Frontal cortex (tissue), 4 donors: ENCODE results near the gene RPTOR. TPM values are rescaled to one million over a fixed set of nuclear protein-coding genes. Genes with fewer than 3 reads are reported as not detected.

Experiments used
- DNase-seq, 2 donors: peaks; one replicate each; pipeline ENCODE4 v3.0.0; 2012; ENCODE audit warnings: low spot score in 2 of 2
- FAIRE-seq: peaks from 2 replicates; lab custom pipeline; 2012; peaks lifted over from hg19 to GRCh38; lab: Jason Lieb, UNC
- total RNA-seq: library from RNA; depleted of rRNA; stranded (reverse); fragments of >200 nt; gene quantifications from one replicate; pipeline ENCODE4 v1.2.3, GENCODE V29; 2014
- donor health status: control.
- donor health status: control.
- donor health status: control.

The RPTOR gene
- total RNA-seq, 1 donor from 2014 or later: 12.2 TPM

GRCh38 chr17:80632046-80632581, 87.5 kb downstream of the RPTOR start:
- DNase-seq: no peak
- FAIRE-seq: no peak

DNA sequence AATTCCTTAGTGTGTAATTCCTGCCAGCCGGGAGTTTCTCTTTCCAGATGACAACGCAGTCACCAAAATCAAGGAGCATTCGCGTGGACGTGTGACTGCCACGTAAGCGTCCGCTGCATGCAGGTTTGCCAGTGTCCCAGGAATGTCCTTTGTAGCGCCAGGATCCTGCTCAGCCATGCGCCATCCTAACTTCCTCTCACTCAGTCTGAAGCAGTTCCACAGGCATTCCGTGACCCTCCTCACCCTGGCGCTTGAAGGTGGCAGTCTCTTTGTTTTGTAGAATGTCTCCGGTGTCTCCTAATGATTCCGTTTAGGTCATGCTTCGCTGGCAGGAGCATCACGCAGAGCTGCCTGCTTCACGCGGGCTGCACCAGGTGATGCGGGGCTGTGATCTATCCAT, 88.6 kb downstream of the RPTOR start:
- FAIRE-seq: no peak
- no peak for DNase-seq

- no peak for FAIRE-seq
- no peak for DNase-seq
These were observed 89.4 kb downstream of the RPTOR start for GRCh38 chr17:80633994-80634566.

DNA sequence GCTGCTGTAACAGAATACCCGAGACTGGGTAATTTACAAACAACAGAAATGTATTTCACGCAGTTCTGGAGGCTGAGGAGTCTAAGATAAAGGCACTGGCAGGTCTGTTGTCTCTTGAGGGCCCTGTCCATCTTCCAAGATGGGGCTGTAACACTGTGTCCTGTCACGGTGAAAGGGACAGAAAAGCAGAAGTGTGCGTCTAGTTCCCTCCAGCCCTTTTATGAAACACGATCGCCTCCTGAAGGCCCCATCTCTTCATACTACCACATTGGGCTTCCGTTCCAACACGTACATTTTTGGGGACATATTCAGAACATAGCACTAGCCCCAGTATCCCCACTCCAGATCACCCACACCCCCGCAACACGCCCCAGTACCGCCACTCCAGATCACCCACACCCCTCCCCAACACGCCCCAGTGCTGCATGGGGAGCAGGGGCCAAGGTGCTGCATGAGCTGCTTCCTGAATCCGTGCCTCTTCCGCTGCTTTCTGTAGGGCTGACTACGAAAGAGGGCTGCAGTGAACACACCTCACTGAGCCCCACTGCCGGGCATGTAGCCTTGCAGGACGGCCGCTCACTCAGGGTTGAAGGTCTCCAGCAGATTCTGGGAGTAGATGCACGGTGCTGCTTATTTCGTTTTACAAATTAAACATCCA, 91.9 kb downstream of the RPTOR start:
- no peak for DNase-seq
- FAIRE-seq: no peak

DNA sequence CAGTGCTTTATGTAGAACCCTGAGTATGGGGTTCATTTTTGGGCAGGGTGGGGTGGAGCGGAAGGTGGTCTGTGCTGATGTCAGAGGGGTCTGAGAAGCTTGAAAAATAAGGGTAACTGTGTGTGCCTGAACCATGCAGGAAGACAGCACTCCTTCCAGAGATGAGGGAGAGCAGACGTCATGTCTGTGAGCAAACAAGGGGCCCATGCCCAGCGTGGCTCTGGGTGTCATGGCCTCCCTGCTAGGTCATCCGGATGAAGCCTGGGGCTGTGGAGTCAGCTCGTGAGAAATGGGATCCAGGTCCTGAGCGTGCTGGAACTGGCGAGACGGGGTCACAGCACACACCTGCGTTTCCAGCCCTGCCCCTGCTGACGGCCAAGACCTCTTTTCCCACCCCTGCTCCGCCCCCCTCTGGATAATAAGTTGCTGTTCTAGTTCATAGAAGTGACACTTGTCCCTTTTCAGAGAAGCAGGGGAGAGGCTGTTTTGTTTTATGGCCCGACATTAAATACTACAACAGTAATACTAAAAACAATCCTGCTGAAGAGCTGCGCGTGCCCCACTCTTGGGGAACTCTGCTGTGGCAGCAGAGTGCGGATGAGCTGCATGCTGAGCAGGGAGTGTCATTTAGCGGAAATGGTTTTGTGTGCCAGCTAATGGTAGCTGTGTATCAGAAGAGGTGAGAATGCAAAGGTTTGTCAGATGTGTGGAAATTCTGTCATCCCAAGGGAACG, 92.6 kb downstream of the RPTOR start:
- DNase-seq (no peak), FAIRE-seq (no peak)

- DNase-seq (no peak), FAIRE-seq (no peak)
These were observed 95.0 kb downstream of the RPTOR start for GRCh38 chr17:80639658-80640057.

GRCh38 chr17:80640366-80641084, 95.9 kb downstream of the RPTOR start:
- no peak for FAIRE-seq
- no peak for DNase-seq

GRCh38 chr17:80643326-80644099, 98.9 kb downstream of the RPTOR start:
- no peak for FAIRE-seq
- DNase-seq: no peak

- DNase-seq: no peak
- no peak for FAIRE-seq
These were observed 99.9 kb downstream of the RPTOR start for GRCh38 chr17:80644536-80644935.

DNA sequence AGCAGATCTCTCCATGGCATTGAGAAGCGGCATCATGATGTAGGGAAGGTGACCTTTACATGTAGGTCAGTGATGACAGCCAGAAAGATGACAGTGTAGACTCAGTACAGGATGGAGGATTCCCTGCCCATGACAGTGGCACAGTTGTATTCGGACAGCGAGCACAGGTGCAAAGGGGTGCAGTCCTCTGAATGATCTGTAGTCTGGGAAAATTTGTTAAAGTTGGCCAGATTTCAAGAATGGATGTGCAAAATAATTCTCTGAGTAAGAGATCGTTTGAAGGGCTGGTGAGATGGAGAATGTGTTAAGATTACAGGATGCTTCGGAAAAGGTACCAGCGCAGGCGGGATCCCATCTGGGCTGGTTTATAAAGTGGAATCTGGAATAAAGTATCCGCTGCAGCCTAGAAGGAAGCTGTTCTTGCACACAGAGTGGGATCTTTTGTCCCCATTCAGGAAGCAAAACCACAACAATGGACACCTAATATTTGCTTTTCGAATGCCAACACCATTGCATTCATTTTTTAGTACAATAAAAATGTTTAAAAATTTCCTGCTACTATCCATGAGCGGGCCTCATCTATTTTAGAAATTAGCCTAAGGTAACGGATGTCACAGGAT, 101.2 kb downstream of the RPTOR start:
- DNase-seq (no peak), FAIRE-seq (no peak)

DNA sequence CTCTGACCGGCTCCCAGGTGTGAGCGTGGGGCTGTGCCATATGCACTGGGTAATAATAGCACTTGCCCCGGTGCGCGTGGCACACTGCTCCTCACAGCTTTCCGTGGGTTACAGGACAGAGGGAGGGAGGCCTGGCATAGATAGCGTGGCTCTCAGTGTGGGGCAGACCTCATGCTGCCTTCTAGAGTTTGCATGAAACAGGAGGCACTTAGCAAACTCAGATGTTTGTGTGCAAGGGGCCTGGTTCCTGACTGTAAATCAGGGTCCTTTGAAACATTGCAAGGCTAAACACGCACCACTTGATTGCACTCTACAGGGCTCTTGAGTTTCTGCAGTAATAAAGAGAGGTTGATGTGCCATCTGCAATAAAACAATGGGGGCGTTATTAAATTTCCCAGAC, 101.7 kb downstream of the RPTOR start:
- FAIRE-seq (no peak), DNase-seq (no peak)

DNA sequence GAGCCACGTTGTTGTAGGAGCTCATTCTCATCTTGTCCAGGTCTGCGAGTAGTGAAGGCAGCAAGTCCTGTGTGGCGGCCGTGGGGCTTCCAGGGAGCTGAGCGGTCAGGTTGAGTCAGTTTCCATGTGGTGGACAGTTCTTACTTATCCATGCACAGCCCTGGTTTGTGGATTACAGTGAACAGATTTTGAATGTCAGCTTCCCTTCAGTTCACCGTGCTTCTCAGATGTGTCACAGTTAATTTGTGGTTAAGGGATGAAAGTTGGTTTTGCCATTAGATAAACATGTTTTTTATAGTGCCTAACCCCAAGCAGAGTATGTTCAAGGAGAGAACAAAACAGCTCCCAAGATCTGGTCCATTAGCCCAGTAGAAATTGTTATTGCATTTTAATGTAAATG, 103.1 kb downstream of the RPTOR start:
- DNase-seq: no peak
- no peak for FAIRE-seq

- FAIRE-seq: no peak
- DNase-seq: no peak
These were observed 104.6 kb downstream of the RPTOR start for GRCh38 chr17:80649200-80649644.

- DNase-seq (peak in 1 of 2 donors; percentile 41), FAIRE-seq (no peak)
These were observed 105.2 kb downstream of the RPTOR start for GRCh38 chr17:80649672-80650330.

DNA sequence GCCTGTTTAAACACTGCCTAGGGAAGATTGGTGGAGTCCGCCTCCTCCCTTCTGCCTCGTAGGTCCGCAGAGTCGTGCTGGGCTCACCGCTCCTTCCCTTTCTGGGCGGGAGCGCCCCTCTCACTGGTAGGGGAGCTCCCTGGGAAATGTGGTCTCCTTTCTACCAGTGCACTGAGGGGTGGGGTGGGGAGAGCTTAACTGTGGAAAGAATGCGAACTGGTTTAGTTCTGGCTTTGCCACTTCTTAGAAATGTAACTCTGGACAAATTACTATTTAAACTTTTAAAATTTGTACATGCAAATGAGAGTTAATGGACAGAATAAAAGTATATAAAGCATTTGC, 105.7 kb downstream of the RPTOR start:
- DNase-seq (no peak), FAIRE-seq (no peak)

DNA sequence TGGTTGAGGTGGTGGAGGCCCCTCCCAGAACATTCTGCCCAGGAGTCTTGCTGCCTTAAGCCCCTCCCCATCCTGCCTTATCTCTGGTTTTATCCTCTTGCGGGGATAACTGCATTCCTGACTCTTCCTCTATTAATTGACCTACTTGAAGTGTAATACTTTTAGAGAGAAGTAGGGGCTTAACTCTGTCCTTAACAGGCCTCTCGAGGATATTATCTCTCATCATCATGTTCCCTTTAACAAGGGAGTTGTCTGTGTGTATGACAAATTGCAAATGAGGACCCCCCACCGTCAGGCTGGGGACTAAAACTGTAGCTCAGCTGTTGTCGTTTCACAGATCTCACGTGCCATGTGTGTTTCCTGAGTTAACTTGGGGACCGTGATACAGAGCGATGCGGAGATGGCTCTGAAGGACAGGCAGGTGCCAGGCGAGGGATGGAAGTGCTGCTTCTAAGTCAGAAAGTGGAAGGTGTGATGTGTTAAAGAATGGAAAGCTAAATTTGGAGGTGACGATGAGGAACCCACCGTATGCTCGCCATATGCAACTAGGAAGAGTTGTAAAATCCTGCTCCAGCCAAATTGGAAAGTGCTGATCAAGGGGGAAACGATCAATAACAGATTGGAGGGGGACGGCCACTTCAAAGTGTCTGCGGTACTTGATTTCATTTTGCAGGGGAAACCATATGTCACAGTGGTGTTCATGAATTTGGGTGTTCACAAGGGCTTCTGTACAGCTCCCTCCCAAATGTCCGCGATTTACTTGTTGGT, 106.3 kb downstream of the RPTOR start:
- no peak for DNase-seq
- FAIRE-seq: no peak

- FAIRE-seq (no peak), DNase-seq (no peak)
These were observed 108.2 kb downstream of the RPTOR start for GRCh38 chr17:80652756-80653330.

DNA sequence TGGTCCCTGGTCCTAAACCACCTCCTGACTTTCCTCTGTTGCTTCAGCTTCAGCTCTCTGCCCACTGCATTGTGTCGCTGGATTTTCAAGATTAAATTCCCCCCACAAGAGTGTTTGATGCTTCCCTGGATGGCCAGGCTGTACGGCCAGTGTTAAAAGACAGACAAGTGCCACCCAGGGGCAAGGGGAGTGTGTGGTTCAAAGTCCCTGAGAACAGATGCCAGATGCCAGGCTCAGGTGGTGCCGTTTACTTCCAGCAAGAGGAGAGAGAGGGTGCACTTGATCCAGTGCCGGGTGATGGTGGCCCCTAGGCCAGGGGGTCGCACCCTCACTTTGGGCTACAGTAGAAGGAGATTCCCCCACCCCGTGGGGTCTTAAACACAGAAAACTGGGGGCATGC, 109.2 kb downstream of the RPTOR start:
- DNase-seq (no peak), FAIRE-seq (no peak)
